ENCODE measurements around the gene CDKAL1. TPM values are rescaled to one million over a fixed set of nuclear protein-coding genes. Genes with fewer than 3 reads are reported as not detected.

The CDKAL1 gene
- total and polyA plus RNA-seq, 2 of the 13 experiments (the other 11 are each of a cell fraction or from before 2014, with no cell fraction given) = 9.5 to 27.7 TPM

DNA sequence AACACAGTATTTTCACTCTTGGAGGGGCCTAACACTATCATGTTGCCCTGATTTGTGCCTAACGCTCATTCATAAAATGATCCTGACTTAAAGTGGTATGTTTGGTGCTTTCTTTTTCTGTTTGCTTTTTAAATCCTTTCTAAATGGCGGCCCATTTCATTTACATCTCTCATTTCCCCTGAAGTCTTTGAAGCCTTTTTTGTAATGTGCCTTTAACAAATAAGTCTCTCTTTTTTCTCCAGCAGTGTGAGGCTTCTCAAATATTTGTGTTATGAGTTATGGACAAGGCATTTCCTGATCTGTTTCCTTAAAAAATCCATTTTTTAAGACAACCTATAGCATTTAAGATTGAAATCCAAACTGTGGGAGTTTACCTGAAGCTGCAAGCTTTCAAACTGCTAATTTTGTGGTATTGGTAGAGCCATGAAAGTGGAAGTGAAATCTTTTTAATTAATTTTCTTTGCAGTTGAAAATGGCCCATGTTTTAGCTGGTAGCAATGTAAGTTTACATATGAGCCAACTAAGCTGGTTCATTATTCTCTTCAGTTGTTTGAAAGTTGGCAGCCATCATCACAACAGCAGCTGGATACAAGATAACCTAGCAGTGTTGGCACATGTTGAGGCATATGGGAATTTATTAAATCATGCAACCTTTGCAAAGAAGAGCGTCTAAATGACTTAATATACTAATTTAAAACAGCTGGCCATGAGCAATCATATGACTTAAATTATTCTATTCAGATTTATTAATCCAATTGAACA is 469.7 kb downstream of the CDKAL1 start (continued):
- TF ChIP-seq, protein P1, sequence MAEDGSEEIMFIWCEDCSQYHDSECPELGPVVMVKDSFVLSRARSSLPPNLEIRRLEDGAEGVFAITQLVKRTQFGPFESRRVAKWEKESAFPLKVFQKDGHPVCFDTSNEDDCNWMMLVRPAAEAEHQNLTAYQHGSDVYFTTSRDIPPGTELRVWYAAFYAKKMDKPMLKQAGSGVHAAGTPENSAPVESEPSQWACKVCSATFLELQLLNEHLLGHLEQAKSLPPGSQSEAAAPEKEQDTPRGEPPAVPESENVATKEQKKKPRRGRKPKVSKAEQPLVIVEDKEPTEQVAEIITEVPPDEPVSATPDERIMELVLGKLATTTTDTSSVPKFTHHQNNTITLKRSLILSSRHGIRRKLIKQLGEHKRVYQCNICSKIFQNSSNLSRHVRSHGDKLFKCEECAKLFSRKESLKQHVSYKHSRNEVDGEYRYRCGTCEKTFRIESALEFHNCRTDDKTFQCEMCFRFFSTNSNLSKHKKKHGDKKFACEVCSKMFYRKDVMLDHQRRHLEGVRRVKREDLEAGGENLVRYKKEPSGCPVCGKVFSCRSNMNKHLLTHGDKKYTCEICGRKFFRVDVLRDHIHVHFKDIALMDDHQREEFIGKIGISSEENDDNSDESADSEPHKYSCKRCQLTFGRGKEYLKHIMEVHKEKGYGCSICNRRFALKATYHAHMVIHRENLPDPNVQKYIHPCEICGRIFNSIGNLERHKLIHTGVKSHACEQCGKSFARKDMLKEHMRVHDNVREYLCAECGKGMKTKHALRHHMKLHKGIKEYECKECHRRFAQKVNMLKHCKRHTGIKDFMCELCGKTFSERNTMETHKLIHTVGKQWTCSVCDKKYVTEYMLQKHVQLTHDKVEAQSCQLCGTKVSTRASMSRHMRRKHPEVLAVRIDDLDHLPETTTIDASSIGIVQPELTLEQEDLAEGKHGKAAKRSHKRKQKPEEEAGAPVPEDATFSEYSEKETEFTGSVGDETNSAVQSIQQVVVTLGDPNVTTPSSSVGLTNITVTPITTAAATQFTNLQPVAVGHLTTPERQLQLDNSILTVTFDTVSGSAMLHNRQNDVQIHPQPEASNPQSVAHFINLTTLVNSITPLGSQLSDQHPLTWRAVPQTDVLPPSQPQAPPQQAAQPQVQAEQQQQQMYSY (CRISPR knock-in tag; IDR thresholded peaks at IDR 0.05) = no peak
- peak; percentile 54; the same call in 1 of the 2 replicates for TF ChIP-seq HNF4A (CRISPR knock-in tag; IDR thresholded peaks at IDR 0.05)
- TF ChIP-seq ZNF33B (CRISPR knock-in tag; IDR thresholded peaks at IDR 0.05) = no peak
- no peak for TF ChIP-seq ZFP37 (CRISPR knock-in tag; IDR thresholded peaks at IDR 0.05; ENCODE audit: borderline replicate concordance)
- TF ChIP-seq MIER3 (CRISPR knock-in tag; IDR thresholded peaks at IDR 0.05; ENCODE audit: borderline replicate concordance) = peak; percentile 79; the same call in 1 of the 2 replicates
- TF ChIP-seq, protein P2, sequence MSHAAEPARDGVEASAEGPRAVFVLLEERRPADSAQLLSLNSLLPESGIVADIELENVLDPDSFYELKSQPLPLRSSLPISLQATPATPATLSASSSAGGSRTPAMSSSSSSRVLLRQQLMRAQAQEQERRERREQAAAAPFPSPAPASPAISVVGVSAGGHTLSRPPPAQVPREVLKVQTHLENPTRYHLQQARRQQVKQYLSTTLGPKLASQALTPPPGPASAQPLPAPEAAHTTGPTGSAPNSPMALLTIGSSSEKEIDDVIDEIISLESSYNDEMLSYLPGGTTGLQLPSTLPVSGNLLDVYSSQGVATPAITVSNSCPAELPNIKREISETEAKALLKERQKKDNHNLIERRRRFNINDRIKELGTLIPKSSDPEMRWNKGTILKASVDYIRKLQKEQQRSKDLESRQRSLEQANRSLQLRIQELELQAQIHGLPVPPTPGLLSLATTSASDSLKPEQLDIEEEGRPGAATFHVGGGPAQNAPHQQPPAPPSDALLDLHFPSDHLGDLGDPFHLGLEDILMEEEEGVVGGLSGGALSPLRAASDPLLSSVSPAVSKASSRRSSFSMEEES (CRISPR knock-in tag; IDR thresholded peaks at IDR 0.05) = peak; percentile 73
- TF ChIP-seq ZNF678 (CRISPR knock-in tag; IDR thresholded peaks at IDR 0.05) = no peak
- no peak for TF ChIP-seq ZNF775 (CRISPR knock-in tag; IDR thresholded peaks at IDR 0.05; ENCODE audit: borderline replicate concordance)
- TF ChIP-seq, protein P3, sequence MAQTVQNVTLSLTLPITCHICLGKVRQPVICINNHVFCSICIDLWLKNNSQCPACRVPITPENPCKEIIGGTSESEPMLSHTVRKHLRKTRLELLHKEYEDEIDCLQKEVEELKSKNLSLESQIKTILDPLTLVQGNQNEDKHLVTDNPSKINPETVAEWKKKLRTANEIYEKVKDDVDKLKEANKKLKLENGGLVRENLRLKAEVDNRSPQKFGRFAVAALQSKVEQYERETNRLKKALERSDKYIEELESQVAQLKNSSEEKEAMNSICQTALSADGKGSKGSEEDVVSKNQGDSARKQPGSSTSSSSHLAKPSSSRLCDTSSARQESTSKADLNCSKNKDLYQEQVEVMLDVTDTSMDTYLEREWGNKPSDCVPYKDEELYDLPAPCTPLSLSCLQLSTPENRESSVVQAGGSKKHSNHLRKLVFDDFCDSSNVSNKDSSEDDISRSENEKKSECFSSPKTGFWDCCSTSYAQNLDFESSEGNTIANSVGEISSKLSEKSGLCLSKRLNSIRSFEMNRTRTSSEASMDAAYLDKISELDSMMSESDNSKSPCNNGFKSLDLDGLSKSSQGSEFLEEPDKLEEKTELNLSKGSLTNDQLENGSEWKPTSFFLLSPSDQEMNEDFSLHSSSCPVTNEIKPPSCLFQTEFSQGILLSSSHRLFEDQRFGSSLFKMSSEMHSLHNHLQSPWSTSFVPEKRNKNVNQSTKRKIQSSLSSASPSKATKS (CRISPR knock-in tag; IDR thresholded peaks at IDR 0.05) = no peak
- TF ChIP-seq ZSCAN25 (CRISPR knock-in tag; IDR thresholded peaks at IDR 0.05) = no peak
- TF ChIP-seq ZNF674 (CRISPR knock-in tag; IDR thresholded peaks at IDR 0.05; ENCODE audit: low read depth) = no peak
- no peak for TF ChIP-seq MTF1 (CRISPR knock-in tag; IDR thresholded peaks at IDR 0.05)
- TF ChIP-seq, protein P4, sequence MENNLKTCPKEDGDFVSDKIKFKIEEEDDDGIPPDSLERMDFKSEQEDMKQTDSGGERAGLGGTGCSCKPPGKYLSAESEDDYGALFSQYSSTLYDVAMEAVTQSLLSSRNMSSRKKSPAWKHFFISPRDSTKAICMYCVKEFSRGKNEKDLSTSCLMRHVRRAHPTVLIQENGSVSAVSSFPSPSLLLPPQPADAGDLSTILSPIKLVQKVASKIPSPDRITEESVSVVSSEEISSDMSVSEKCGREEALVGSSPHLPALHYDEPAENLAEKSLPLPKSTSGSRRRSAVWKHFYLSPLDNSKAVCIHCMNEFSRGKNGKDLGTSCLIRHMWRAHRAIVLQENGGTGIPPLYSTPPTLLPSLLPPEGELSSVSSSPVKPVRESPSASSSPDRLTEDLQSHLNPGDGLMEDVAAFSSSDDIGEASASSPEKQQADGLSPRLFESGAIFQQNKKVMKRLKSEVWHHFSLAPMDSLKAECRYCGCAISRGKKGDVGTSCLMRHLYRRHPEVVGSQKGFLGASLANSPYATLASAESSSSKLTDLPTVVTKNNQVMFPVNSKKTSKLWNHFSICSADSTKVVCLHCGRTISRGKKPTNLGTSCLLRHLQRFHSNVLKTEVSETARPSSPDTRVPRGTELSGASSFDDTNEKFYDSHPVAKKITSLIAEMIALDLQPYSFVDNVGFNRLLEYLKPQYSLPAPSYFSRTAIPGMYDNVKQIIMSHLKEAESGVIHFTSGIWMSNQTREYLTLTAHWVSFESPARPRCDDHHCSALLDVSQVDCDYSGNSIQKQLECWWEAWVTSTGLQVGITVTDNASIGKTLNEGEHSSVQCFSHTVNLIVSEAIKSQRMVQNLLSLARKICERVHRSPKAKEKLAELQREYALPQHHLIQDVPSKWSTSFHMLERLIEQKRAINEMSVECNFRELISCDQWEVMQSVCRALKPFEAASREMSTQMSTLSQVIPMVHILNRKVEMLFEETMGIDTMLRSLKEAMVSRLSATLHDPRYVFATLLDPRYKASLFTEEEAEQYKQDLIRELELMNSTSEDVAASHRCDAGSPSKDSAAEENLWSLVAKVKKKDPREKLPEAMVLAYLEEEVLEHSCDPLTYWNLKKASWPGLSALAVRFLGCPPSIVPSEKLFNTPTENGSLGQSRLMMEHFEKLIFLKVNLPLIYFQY (CRISPR knock-in tag; IDR thresholded peaks at IDR 0.05; ENCODE audit: borderline replicate concordance) = no peak
- TF ChIP-seq ZFP90 (CRISPR knock-in tag; IDR thresholded peaks at IDR 0.05; ENCODE audit: borderline replicate concordance) = no peak
- TF ChIP-seq AGO1 (IDR thresholded peaks at IDR 0.05; ENCODE audit: low read depth, low read length, poor library complexity, severe bottlenecking) = no peak
- TF ChIP-seq NFYB (CRISPR knock-in tag; IDR thresholded peaks at IDR 0.05) = no peak
- TF ChIP-seq FLYWCH1 (CRISPR knock-in tag; IDR thresholded peaks at IDR 0.05) = no peak
- peak; percentile 57 for TF ChIP-seq PPARG (CRISPR knock-in tag; conservative IDR thresholded peaks at IDR 0.05)
